SKM-1 (cell line): Measurements from ENCODE around the gene SLC52A3.
A peak's percentile ranks its signal among the peaks of the same experiment; 100 is the strongest.
"Not testable (repeated sequence)": the region's sequence is repeated elsewhere in the genome, so short reads cannot be mapped to it uniquely, and the experiment has no call there.

Experiments
- DNase-seq: peaks from one replicate; lab custom pipeline; 2025; ENCODE audit not compliant: unreplicated experiment; lab: John Stamatoyannopoulos, UW

The SLC52A3 gene

DNA sequence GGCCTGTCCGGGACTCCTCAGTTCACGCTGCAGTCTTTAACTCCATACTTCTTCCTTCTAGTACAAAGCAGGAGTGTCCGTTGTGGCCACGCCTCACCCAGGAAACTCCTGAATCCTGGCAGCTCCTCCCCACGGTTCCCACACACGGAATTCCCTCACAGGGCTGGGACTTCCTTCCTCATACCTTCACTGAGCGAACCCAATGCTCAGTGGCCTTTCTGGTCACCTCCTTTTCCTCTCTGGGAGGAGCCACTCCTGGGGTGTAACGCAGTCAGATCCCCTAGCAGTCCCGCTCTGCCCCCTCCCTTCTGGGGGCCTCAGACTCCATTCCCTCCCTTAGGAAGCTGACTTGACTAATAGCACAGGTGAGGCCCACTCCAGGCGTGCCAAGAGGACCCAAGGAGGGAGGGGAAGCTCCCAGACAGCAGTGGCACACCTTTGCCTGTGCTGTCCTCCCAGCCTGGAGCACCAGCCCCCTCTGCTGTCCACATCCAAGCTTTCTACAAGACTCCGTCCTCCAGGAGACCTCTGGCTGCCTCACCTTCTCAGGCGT is at the start of gene SLC52A3:
SLC52A3 (minus strand) TSS at position 75 of the 553 bp plus-strand sequence. CDS start 2,726 bp downstream, outside the sequence.
- DNase-seq, result no peak

DNA sequence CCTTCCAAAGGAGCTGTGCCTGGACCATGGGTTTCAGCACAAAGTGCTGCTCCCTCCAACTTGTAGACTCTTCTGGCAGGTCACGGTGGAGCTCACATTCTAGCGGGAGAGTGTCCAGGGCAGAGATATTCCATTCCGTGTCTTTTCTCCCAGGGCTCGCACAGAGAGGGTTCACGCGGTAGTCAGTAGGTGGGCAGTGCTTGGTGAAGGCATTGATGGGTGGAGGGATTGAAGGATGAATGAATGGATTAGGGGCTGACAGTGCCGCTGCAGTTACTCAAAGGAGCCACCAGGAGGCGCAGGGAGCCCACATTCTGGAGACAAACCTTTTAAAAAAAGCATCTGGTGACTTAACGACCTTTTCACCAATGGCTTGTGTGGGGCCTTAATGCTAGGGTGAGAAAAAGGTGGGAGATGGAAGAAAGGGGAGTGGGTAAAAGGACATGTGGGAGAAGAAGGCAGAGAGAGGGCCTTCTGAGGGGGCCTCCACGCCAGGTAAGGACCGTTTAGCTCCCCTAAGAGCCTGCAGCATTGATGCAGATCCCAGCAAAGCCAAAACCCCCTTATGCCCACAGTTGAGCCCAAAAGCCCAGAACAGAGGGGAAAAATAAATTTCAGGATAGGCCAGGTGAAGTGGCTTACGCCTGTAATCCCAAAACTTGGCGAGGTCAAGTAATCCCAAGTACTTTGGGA is 47.8 kb upstream of the SLC52A3 start:
- peak; percentile 5 for DNase-seq

DNA sequence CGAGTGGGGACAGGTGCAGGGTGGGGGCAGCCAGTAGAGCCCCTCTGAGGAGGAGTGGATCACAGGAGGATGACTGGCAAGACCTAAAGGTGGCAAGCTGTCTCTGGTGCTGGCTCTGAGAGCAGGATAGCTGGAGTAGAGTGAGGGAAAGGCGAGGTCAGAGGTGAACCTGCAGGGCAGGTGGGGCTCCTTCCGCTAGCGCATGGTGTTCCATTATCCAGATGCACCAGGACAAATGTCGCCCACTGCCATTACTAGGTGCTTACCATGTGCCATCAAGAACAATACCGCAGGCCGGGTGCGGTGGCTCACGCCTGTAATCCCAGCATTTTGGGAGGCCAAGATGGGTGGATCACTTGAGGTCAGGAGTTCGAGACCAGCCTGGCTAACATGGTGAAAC is 46.9 kb upstream of the SLC52A3 start:
- DNase-seq, result no peak

DNA sequence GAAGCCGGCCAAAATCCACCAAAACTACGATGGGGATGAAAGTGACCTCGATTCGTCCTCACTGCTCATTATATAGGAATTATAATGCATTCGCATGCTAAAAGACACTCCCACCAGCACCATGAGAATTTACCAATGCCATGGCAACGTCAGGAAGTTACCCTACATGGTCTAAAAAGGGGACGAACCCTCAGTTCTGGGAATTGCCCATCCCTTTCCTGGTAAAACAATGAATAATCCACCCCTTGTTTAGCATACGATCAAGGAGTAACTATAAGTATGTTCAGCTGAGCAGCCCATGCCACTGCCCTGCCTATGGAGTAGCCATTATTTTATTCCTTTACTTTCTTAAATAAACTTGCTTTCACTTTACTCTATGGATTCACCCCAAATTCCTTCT is 45.1 kb upstream of the SLC52A3 start:
- no peak for DNase-seq

DNA sequence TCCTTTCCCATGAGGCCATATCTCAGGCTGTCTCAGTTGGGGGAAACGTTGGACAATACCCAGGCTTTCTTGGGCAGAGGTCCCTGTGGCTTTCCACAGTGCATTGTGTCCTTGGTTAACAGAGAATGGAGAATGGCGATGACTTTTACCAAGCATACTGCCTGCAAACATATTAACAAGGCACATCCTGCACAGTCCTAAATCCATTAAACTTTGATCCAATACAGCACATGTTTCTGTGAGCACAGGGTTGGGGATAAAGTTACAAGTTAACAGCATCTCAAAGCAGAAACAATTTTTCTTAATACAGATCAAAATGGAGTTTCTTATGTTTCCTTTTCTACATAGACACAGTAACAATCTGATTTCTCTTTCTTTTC is 44.1 kb upstream of the SLC52A3 start:
- not testable (repeated sequence) for DNase-seq

DNA sequence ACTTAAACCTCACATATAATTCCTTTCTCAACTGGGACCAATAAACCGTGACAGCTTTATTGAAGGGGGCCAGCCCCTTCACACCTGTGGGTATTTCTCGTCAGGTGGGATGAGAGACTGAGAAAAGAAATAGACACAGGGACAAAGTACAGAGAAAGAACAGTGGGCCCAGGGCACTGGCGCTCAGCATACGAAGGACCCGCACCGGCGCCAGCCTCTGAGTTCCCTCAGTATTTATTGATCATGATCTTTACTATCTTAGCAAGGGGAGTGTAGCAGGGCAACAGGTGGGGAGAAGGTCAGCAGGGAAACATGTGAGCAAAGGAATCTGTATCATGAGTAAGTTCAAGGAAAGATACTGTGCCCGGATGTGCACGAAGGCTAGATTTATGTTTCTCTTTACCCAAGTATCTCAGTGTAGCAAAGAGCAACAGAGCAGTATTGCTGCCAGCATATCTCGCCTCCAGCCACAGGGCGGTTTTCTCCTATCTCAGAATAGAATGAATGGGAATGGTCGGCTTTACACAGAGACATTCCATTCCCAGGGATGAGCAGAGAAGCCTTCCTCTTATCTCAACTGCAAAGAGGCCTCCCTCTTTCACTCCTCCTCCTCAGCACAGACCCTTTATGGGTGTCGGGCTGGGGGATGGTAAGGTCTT is 43.6 kb upstream of the SLC52A3 start:
- DNase-seq, result not testable (repeated sequence)

DNA sequence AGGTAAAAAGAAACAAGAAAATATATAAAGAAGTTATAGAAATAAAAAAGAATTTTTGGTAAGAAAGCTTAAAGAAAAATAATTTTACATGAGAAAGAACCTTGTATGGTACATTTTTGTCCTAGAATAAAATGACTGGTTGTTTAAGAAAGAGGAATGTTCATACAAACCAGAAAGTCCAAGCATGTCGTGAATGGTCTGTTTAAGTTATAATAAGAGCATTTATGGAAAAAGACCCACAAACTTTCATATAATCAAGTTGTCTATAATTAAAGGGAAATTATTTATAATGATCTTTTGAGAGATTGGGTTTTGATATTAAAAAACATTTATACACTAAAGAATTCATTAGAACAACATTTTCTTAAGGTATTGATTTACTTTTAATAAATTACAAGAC is 37.4 kb upstream of the SLC52A3 start:
- no peak for DNase-seq

DNA sequence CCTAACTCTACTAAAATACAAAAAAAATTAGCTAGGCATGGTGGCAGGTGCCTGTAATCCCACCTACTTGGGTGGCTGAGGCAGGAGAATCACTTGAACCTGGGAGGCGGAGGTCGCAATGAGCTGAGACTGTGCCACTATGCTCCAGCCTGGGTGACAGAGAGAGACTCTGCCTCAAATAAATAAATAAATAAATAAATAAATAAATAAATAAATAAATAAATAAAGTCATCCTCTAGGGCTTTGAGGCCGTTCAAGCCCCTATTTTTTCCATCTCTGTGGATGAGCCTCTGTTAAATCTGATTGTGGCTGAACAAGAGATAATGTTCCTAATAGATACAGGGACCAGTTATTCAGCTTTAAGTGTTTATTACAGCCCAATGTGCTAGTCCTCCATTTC is 33.4 kb upstream of the SLC52A3 start:
- no peak for DNase-seq

DNA sequence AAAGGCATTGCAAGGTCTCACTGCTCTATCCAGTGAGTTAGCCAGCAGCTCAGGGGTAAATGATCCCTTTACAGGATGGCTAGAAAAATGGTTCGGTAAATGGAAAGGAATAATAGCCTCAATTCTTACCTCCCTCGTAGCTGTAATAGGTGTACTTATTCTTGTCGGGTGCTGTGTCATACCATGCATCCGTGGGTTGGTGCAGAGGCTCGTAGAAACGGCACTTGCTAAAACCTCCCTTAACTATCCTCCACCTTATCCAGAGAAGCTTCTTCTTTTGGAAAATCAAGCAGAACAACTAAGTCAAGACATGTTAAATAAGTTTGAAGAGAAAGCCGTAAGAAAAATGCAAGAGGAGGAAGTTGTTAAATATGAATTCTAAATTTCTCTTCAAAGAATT is 31.7 kb upstream of the SLC52A3 start:
- not testable (repeated sequence) for DNase-seq

DNA sequence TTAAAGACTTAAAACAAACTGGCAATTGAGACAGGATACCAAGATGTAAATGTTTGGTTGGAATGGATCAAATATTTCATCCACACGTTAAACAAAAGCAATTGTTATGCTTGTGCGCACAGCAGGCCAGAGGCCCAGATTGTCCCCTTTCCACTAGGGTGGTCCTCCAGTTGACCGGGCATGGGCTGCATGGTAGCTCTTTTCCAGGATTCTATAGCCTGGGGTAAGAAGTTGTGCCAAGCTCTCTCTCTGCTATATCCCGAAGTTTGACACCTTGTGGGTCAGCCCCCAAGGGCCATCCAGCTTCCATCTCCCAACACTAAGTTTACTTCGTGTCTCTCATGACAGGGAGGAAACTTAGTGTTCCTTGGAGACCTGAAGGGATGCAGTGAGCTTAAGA is 30.4 kb upstream of the SLC52A3 start:
- DNase-seq, result not testable (repeated sequence)

DNA sequence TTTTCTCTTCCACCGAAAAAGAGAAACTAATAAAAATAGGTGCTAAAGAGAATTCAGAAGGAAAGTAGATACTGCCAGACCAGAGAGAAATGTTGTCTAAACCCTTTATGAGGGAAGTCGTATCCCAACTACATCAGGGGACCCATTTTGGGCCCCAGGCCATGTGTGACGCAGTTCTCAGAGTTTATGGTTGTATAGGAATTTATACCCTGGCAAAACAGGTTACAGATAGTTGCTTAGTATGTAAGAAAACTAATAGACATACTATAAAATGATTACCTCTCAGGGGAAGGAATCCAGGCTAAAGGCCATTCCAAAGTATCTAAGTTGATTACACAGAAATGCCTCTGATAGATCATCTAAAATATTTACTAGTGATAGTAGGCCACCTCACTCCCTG is 28.6 kb upstream of the SLC52A3 start:
- DNase-seq, result no peak

DNA sequence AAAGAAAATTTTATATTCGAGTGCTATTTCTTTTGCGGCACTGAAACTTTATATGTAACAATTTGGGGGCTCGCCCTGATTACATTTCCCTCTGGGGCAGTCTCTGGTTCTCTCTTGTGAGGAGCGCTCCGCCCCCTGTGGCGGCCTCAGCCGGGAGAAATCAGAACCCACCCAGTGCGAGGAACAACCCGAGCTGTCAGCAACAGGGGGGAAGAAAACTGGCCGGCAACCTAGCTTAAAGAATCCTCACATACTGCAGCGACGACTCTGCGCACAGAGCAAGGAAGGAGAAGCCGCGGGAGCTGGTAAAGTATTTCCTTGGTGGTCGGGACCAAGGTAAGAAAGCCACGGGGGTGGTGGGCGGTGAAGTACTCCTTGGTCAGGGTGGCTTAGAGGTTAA is 23.9 kb upstream of the SLC52A3 start:
- no peak for DNase-seq

DNA sequence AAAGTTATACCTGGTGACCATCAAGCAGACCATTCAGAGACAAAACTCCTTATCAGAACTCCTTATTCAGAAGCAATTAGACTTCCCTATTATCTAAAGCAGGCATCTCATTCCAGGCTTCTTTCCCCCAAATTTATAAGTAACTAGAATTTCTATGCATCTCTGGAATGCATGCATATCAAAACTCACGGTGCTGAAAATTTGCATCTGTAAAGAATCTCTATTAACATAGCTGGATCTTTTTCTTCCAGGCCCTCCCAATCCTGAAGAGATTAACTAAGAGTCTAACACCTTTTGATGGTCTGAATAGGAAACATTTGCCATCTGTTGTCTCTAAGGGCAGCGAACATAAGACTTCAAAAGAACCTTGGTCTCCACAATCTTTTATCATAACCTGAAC is 22.8 kb upstream of the SLC52A3 start:
- DNase-seq, result no peak

DNA sequence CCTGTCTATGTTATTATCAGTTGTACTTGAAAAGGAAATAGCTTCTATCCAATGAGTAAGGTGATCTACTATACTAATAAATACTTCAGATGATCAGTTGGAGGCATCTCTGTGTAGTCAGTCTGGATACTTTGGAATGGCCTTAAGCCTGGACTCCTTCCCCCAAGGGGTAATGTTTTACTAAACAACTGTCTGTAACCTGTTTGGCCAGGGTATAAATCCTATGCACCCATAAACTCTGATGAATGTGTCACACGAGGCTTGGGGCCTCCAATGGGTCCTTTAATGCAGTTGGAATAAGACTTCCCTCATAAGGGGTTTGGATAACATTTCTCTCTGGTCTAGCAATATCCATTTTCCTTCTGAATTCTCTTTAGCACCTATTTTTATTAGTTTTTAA is 19.5 kb upstream of the SLC52A3 start:
- DNase-seq, result no peak

DNA sequence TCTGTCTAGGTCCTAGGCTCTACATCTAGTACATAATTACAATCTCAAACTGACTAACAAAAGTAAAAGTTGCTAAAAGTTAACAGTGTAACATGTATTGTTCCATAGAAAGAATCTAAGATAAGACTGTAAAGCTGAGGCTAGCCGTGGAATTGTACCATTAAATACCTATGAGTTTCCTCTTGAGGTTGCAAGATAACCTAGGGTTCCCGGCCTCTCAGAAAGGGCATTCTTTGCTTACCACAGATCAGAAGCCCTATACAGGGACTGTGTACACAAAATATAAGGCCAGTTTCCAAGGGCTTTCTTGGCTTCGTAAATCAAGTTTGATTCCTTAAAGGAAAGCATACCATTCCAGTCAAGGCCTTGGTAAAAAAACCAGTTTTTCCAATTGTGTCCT is 11.5 kb upstream of the SLC52A3 start:
- DNase-seq, result no peak

DNA sequence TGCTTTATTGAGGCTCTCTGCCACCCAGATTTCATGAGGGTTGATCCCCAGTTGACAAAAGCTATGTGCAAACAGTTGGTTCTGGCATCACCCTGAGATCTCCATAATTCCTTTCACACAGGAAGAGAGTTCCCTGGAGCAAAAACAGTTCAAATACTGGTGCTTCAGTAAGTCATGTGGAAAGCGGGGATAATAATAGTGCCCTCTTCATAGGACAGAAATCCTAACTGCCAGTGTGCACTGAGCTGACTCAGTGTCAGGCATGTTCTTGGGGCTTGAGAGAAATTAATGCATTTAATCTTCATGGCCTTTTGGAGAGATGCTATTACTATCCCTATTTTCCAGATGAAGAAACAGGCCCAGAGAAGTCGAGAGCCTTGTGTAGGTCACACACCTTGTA is 7.9 kb upstream of the SLC52A3 start:
- DNase-seq, result no peak

DNA sequence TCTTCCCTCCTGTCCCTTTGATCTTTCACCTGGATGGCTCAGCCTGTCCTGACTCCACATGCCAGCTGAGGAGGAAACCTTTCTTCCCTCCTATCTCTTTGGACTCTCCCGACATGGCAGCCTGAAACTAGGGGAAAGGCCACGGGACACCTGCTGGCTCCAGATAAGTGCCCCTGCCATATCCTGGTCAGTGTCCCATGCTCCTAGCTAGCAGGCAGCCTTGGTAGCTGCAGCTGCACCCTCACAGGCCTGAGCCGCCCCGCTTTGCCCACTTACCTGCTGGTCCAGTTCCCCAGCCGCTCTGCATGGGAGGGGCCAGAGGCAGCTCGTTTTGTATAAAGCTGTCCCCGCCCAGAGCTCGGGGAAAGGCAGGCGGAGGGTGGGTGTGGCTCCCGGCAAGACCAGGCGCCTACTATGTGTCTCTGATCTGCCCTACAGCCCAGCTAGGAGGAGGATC is 7.4 kb upstream of the SLC52A3 start:
- DNase-seq, result no peak

DNA sequence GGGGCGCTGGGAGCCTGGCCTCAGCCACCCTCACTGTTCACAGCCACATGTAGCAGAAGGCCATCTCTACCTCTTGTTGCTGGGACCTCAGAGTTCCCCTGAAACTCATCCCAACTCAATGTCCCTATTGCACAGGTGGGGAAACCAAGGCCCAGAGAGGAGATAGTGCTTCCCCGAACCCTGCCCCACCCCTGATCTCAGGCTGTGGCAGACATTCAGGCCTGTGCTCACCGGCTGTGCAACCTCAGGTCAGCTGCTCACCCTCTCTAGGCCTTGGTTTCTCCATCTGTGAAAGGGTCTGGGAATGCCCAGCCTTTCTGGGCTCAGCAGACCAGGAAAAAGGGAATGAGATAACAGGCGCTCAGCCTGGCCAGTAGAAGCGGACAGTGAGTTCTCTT is 6.4 kb upstream of the SLC52A3 start:
- no peak for DNase-seq

DNA sequence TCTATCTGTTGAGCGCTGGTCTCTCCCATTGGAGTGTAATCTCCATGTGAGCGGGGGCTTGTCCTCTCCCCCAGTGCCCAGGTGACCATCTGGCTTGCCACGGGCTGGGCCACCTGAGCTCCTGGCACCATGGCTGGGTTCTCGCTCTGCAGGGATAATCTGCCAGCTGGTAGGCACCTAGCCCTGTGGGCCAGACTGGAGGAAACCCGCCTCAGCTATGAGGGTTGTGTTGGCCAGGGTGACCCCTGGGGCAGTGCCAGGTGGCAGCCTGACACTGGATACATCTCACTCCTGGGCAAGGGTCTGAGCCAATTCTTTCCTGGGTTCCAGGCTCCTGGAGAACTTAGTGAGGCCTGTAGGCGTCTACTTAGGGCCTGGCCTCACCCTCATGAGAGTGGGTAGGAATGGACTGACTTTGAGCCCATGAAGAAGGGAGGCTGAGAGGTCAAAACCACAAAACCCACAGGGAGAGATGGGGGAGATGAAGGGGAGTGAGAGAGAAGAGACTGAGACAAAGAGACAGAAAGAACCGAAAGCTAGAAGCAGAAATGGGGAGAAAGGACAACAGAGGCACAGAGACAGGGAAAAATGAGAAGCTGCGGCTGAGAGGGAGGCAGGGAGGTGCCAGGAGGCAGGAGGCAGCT is 5.8 kb upstream of the SLC52A3 start:
- no peak for DNase-seq

DNA sequence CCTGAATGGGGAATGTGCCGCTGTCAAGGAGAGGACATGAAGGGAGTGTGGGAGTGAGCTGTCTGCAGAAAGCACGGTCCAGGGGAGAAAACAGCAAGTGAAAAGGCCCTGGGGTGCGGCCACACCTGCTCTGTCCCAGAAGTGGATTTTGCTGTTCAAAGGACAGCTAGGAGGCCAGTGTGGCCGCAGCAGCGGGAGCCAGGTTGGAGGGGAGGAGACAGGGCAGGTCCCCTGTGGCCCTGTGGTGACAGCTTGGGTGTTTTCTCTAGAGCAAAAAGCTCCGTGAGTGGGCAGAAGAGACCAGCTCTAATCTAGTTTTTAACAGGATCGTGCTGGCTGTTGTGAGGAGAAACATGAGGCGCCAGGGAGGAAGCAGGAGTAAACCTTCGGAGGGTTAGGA is 4.5 kb upstream of the SLC52A3 start:
- no peak for DNase-seq

DNA sequence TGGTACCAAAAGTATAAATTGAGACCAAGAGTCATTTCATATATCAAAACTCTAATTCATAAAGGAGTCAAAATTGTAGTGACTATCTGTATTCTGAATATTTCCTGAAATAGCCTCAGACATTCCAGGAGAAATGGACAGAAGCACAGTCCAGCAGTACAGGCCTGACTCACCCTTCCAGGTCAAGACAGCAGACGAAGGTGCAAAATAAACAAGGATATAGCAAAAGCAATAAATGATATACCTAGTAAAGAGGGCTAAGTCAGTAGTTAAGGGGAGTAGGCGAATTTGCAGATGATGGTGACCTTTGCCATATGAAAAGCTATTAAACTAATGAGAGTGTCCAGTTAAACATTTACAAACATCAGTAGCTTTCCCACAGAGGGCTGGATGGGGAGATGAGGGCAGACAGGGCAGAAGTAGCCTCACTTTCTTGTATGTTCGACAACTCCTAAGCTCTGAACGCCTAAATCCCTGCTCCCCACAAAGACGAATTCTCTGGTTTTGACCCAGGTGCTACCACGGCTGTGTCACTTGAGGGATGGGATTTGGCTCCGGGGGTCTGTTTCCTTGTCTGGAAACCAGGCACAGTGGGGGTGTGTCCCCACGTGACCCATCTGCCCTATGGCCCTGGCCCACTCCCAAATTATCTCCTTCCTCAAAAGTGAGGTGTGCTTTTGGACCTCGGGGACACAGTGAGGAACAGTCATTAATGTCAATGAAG is 3.6 kb upstream of the SLC52A3 start:
- no peak for DNase-seq
